Body of pancreas (tissue), 4 donors: ENCODE results near the gene GALNT7. TPM values are rescaled to one million over a fixed set of nuclear protein-coding genes. Genes with fewer than 3 reads are reported as not detected.
"Not testable (repeated sequence)": the region's sequence is repeated elsewhere in the genome, so short reads cannot be mapped to it uniquely, and the experiment has no call there.

Experiments used
- ATAC-seq: fragments of 150-250 bp; one replicate; pipeline ENCODE4 v1.9.1; 2016
- DNase-seq, 4 donors: peaks; one replicate each; pipeline ENCODE4 v3.0.0-alpha.2; 2019
- H3K27ac ChIP-seq, 4 donors: fragments of 200-600 bp; sonication (generic); 1 replicate in 3 of 4; 2 replicates in 1 of 4; pipeline versions ENCODE4 v1.5.1 to v1.6.1; 2016 to 2019; ENCODE audit warnings: mild to moderate bottlenecking in 1 of 4, mixed read lengths in 1 of 4, moderate library complexity in 1 of 4
- H3K27me3 ChIP-seq, 2 donors: fragments of 200-600 bp; sonication (generic); one replicate each; pipeline ENCODE4 v1.6.0; 2016; ENCODE audit warnings: mild to moderate bottlenecking in 1 of 2
- H3K36me3 ChIP-seq, 2 donors: fragments of 200-600 bp; sonication (generic); replicated peaks in 1 of 2; 2 replicates each; pipeline ENCODE4 v1.5.1; 2016; ENCODE audit warnings: low read depth in 2 of 2; ENCODE audit not compliant: insufficient read depth in 1 of 2
- H3K4me1 ChIP-seq: fragments of 200-600 bp; sonication (generic); one replicate; pipeline ENCODE4 v1.6.0; 2016
- H3K4me3 ChIP-seq, 2 donors: fragments of 200-600 bp; sonication (generic); 1 replicate in 1 of 2; 2 replicates in 1 of 2; pipeline ENCODE4 v1.5.1; 2016 to 2019
- H3K9me3 ChIP-seq, 3 donors: fragments of 200-600 bp; sonication (generic); 1 replicate in 2 of 3; 2 replicates in 1 of 3; pipeline ENCODE4 v1.5.1; 2016
- CTCF ChIP-seq, 7 experiments: fragments of 450-650 bp in 4 of 7; fragments of 200-600 bp in 3 of 7; sonication (generic) in 3 of 7; IDR thresholded peaks; one replicate each; pipeline ENCODE4 v1.5.1; 2016 to 2019; ENCODE audit warnings: antibody characterized with exemption in 7 of 7
- POLR2A ChIP-seq, 3 donors: fragments of 450-650 bp; IDR thresholded peaks; one replicate each; pipeline ENCODE4 v1.6.1; 2016; ENCODE audit warnings: antibody characterized with exemption in 3 of 3, mild to moderate bottlenecking in 2 of 3
- WGBS, 2 donors: methylation state at CpG; one replicate each; pipeline ENCODE4 v1.1.5; 2017; 5-methylcytosine and 5-hydroxymethylcytosine counted together
- intact Hi-C: fragments of 100-400 bp; cut with DNase I; formaldehyde crosslinking; loops from one replicate; pipeline ENCODE4 v1.15.1; 2023
- total RNA-seq, 2 donors: library from RNA; depleted of rRNA; stranded (reverse); fragments of >200 nt; gene quantifications; one replicate each; pipeline ENCODE4 v1.1.0, GENCODE V29; 2016

GALNT7 gene
- total RNA-seq, 2 donors from 2014 or later: 20.4 to 32.4 TPM

GRCh38 chr4:173217075-173217474 is 48.5 kb downstream of the GALNT7 start:
- no peak overlapping the region for H3K27ac ChIP-seq
- TF ChIP-seq POLR2A (IDR thresholded peaks at IDR 0.05) (no peak), CTCF (IDR thresholded peaks at IDR 0.05) (no peak)
- no peak for ATAC-seq

GRCh38 chr4:173217727-173218126 is 49.1 kb downstream of the GALNT7 start:
- H3K9me3 ChIP-seq: no peaks in the 10 kb centered on the region

More at GRCh38 chr4:173217075-173217474, 48.5 kb downstream of the GALNT7 start:
- 92 to 100% methylated on average over 1 of the region's 1 CpG for WGBS, 2 donors
- Histone ChIP-seq H3K27me3 (no peaks in the 10 kb centered on the region), H3K36me3 (no peaks in the 10 kb centered on the region), H3K4me1 (peaks cover 11% of the 10 kb centered on the region), H3K9me3 (no peaks in the 10 kb centered on the region), H3K4me3 (no peak overlapping the region)
- intact Hi-C loops: no loop called here
- no peak for DNase-seq

GRCh38 chr4:173218411-173219125 is 50.0 kb downstream of the GALNT7 start:
- Histone ChIP-seq H3K4me1 (peaks cover 11% of the 10 kb centered on the region), H3K36me3 (no peaks in the 10 kb centered on the region), H3K9me3 (no peaks in the 10 kb centered on the region), H3K27ac (no peak overlapping the region), H3K27me3 (no peaks in the 10 kb centered on the region), H3K4me3 (no peak overlapping the region)
- intact Hi-C loops: no loop called here
- no peak for ATAC-seq
- no peak for TF ChIP-seq POLR2A (IDR thresholded peaks at IDR 0.05)
- DNase-seq: no peak

More at GRCh38 chr4:173217727-173218126, 49.1 kb downstream of the GALNT7 start:
- H3K4me1 ChIP-seq: peaks cover 11% of the 10 kb centered on the region
- H3K4me3 ChIP-seq: no peak overlapping the region
- DNase-seq (no peak), ATAC-seq (no peak)
- H3K27ac ChIP-seq: no peak overlapping the region
- no peaks in the 10 kb centered on the region for H3K36me3 ChIP-seq
- no peaks in the 10 kb centered on the region for H3K27me3 ChIP-seq
- WGBS, 2 donors: 94 to 100% methylated on average over 2 of the region's 2 CpGs
- intact Hi-C loops: no loop called here
- no peak for TF ChIP-seq CTCF (IDR thresholded peaks at IDR 0.05)
- no peak for TF ChIP-seq POLR2A (IDR thresholded peaks at IDR 0.05)

- WGBS, 2 donors: 78 to 83% methylated on average over 4 of the region's 4 CpGs
- DNase-seq, H3K4me1 ChIP-seq, intact Hi-C loops, H3K36me3 ChIP-seq, H3K9me3 ChIP-seq, H3K27ac ChIP-seq, ATAC-seq, H3K4me3 ChIP-seq, H3K27me3 ChIP-seq: not testable (repeated sequence)
Observed at GRCh38 chr4:173219126-173219437, 50.5 kb downstream of the GALNT7 start.

- intact Hi-C loops: no loop called here
Observed at GRCh38 chr4:173223743-173224142, 55.1 kb downstream of the GALNT7 start.

More at GRCh38 chr4:173223743-173224142, 55.1 kb downstream of the GALNT7 start:
- H3K9me3 ChIP-seq: no peaks in the 10 kb centered on the region
- TF ChIP-seq CTCF (IDR thresholded peaks at IDR 0.05): no peak
- no peak for TF ChIP-seq POLR2A (IDR thresholded peaks at IDR 0.05)
- ATAC-seq (no peak), DNase-seq (no peak)
- no peak overlapping the region for H3K27ac ChIP-seq
- H3K36me3 ChIP-seq: no peaks in the 10 kb centered on the region
- WGBS, 2 donors: 73 to 74% methylated on average over 3 of the region's 3 CpGs
- no peaks in the 10 kb centered on the region for H3K4me1 ChIP-seq
- H3K4me3 ChIP-seq: no peak overlapping the region
- no peaks in the 10 kb centered on the region for H3K27me3 ChIP-seq
